ENCODE results near the gene CACNA1E. TPM values are rescaled to one million over a fixed set of nuclear protein-coding genes. Genes with fewer than 3 reads are reported as not detected.
"Not testable (repeated sequence)": the region's sequence is repeated elsewhere in the genome, so short reads cannot be mapped to it uniquely, and the experiment has no call there.

CACNA1E gene
- total and polyA plus RNA-seq, 2 of the 13 experiments (the other 11 are each of a cell fraction or from before 2014, with no cell fraction given): not detected

DNA sequence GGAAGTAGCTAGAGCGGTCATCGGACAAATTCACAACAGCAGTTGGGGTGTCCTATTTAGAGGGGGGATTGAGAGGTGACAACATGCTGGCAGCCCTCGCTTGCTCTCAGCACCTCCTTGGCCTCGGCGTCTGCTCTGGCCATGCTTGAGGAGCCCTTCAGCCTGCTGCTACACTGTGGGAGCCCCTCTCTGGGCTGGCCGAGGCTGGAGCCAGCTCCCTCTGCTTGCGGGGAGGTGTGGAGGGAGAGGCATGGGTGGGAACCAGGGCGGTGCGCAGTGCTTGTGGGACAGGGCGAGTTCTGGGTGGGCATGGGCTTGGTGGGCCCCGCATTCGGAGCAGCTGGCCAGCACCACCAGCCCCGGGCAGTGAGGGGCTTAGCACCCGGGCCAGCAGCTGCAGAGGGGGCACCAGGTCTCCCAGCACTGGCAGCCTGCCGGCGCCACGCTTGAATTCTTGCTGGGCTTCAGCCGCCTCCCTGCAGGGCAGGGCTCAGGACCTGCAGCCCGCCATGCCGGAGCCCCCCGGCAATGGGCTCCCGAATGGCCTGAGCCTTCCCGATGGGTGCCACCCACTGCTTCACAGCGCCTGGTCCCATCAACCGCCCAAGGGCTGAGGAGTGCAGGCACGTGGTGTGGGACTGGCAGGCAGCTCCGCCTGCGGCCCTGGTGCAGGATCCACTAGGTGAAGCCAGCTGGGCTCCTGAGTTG is 349.0 kb downstream of the CACNA1E start:
- DNase-seq (ENCODE audit: low spot score); H3K9ac ChIP-seq (ENCODE audit: insufficient read depth, low read depth, low read length); BruUV-seq (replicated peaks); H3K27ac ChIP-seq (ENCODE audit: extremely low read length, insufficient read depth, low read length); H3K36me3 ChIP-seq (replicated peaks in 1 of 2; ENCODE audit: control insufficient read depth in 1 of 2, insufficient read depth in 2 of 2, low read length in 2 of 2); H3K4me1 ChIP-seq (ENCODE audit: insufficient read depth, low read length); H2AFZ ChIP-seq (ENCODE audit: low read length); H4K20me1 ChIP-seq (ENCODE audit: insufficient read depth, low read length); H3K79me2 ChIP-seq (ENCODE audit: insufficient read depth, low read length); CTCF ChIA-PET (ENCODE audit: low intra/inter-chr PET ratio, low total read pairs); H3K27me3 ChIP-seq (ENCODE audit: control insufficient read depth in 1 of 2, insufficient read depth in 2 of 2, low read length in 2 of 2); H3K4me2 ChIP-seq (ENCODE audit: low read depth, low read length); ATAC-seq; H3K9me3 ChIP-seq (ENCODE audit: low read length); H3K4me3 ChIP-seq (replicated peaks in 1 of 3; ENCODE audit: insufficient read depth in 1 of 3, low read depth in 2 of 3, low read length in 3 of 3); FAIRE-seq; intact Hi-C loops (cut with micrococcal nuclease; ENCODE audit: unreplicated experiment); POLR2A ChIA-PET; in situ Hi-C loops (cut with HindIII; ENCODE audit: extremely low pct_ligation_motif_present, low pct_unique_long_range_greater_than_20kb): not testable (repeated sequence)
- 77% methylated on average over 14 of the region's 28 CpGs for WGBS (ENCODE audit: low lambda C conversion rate)

GRCh38 chr1:181846001-181846645 is 362.8 kb downstream of the CACNA1E start:
- Histone ChIP-seq H3K9me3 (ENCODE audit: low read length) (no peaks in the 10 kb centered on the region), H3K27ac (ENCODE audit: extremely low read length, insufficient read depth, low read length) (no peak overlapping the region), H3K27me3 (ENCODE audit: control insufficient read depth in 1 of 2, insufficient read depth in 2 of 2, low read length in 2 of 2) (no peaks in the 10 kb centered on the region), H2AFZ (ENCODE audit: low read length) (no peak overlapping the region), H3K36me3 (replicated peaks in 1 of 2; ENCODE audit: control insufficient read depth in 1 of 2, insufficient read depth in 2 of 2, low read length in 2 of 2) (no peaks in the 10 kb centered on the region), H4K20me1 (ENCODE audit: insufficient read depth, low read length) (no peaks in the 10 kb centered on the region; the same call in 1 of the 2 replicates), H3K4me1 (ENCODE audit: insufficient read depth, low read length) (no peaks in the 10 kb centered on the region), H3K79me2 (ENCODE audit: insufficient read depth, low read length) (no peaks in the 10 kb centered on the region), H3K9ac (ENCODE audit: insufficient read depth, low read depth, low read length) (no peak overlapping the region), H3K4me2 (ENCODE audit: low read depth, low read length) (no peak overlapping the region), H3K4me3 (replicated peaks in 1 of 3; ENCODE audit: insufficient read depth in 1 of 3, low read depth in 2 of 3, low read length in 3 of 3) (no peak overlapping the region)
- intact Hi-C loops (cut with micrococcal nuclease; ENCODE audit: unreplicated experiment) (no loop called here), in situ Hi-C loops (cut with HindIII; ENCODE audit: extremely low pct_ligation_motif_present, low pct_unique_long_range_greater_than_20kb) (no loop called here)
- FAIRE-seq (no peak), ATAC-seq (no peak), DNase-seq (ENCODE audit: low spot score) (no peak)
- BruUV-seq (replicated peaks): no TSS peak
- WGBS (ENCODE audit: low lambda C conversion rate): 0% methylated on average over 5 of the region's 5 CpGs
- POLR2A ChIA-PET: no interaction called here
- CTCF ChIA-PET (ENCODE audit: low intra/inter-chr PET ratio, low total read pairs): no interaction called here
- TF ChIP-seq, protein P1, sequence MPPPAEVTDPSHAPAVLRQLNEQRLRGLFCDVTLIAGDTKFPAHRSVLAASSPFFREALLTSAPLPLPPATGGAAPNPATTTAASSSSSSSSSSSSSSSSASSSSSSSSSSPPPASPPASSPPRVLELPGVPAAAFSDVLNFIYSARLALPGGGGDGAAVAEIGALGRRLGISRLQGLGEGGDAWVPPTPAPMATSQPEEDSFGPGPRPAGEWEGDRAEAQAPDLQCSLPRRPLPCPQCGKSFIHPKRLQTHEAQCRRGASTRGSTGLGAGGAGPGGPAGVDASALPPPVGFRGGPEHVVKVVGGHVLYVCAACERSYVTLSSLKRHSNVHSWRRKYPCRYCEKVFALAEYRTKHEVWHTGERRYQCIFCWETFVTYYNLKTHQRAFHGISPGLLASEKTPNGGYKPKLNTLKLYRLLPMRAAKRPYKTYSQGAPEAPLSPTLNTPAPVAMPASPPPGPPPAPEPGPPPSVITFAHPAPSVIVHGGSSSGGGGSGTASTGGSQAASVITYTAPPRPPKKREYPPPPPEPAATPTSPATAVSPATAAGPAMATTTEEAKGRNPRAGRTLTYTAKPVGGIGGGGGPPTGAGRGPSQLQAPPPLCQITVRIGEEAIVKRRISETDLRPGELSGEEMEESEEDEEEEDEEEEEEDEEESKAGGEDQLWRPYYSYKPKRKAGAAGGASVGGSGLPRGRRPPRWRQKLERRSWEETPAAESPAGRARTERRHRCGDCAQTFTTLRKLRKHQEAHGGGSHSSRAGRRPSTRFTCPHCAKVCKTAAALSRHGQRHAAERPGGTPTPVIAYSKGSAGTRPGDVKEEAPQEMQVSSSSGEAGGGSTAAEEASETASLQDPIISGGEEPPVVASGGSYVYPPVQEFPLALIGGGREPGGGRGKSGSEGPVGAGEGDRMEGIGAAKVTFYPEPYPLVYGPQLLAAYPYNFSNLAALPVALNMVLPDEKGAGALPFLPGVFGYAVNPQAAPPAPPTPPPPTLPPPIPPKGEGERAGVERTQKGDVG (CRISPR knock-in tag; IDR thresholded peaks at IDR 0.05; ENCODE audit: borderline replicate concordance): no peak
- TF ChIP-seq ZNF816 (CRISPR knock-in tag; IDR thresholded peaks at IDR 0.05; ENCODE audit: borderline replicate concordance) (no peak), TRAFD1 (CRISPR knock-in tag; IDR thresholded peaks at IDR 0.05; ENCODE audit: borderline replicate concordance) (no peak), FOXK1 (CRISPR knock-in tag; IDR thresholded peaks at IDR 0.05; ENCODE audit: borderline replicate concordance, low read depth) (no peak), ZNF766 (CRISPR knock-in tag; IDR thresholded peaks at IDR 0.05; ENCODE audit: borderline replicate concordance) (no peak), MAZ (IDR thresholded peaks at IDR 0.05; ENCODE audit: borderline replicate concordance, low read depth, low read length) (no peak), MAZ (CRISPR knock-in tag; IDR thresholded peaks at IDR 0.05; ENCODE audit: low read depth) (no peak)
- TF ChIP-seq, protein P2, sequence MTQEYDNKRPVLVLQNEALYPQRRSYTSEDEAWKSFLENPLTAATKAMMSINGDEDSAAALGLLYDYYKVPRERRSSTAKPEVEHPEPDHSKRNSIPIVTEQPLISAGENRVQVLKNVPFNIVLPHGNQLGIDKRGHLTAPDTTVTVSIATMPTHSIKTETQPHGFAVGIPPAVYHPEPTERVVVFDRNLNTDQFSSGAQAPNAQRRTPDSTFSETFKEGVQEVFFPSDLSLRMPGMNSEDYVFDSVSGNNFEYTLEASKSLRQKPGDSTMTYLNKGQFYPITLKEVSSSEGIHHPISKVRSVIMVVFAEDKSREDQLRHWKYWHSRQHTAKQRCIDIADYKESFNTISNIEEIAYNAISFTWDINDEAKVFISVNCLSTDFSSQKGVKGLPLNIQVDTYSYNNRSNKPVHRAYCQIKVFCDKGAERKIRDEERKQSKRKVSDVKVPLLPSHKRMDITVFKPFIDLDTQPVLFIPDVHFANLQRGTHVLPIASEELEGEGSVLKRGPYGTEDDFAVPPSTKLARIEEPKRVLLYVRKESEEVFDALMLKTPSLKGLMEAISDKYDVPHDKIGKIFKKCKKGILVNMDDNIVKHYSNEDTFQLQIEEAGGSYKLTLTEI (CRISPR knock-in tag; conservative IDR thresholded peaks at IDR 0.05): no peak

Measured in HepG2 (cell line).